ENCODE measurements around the gene CSNK1G1.

- TF ChIP-seq MAFK (IDR thresholded peaks at IDR 0.05; ENCODE audit: partially characterized antibody) (no peak), MAX (IDR thresholded peaks at IDR 0.05) (no peak), EHMT2 (IDR thresholded peaks at IDR 0.05; ENCODE audit: low read depth) (no peak), GATA3 (IDR thresholded peaks at IDR 0.05; ENCODE audit: borderline replicate concordance) (no peak), CTCF (IDR thresholded peaks at IDR 0.05) (no peak), ZNF302 (CRISPR knock-in tag; IDR thresholded peaks at IDR 0.05) (no peak), ATOH8 (CRISPR knock-in tag; IDR thresholded peaks at IDR 0.05; ENCODE audit: low read depth) (no peak), RFX5 (IDR thresholded peaks at IDR 0.05) (no peak), ZC3H11A (IDR thresholded peaks at IDR 0.05) (no peak), SMC3 (IDR thresholded peaks at IDR 0.05) (no peak), USF2 (IDR thresholded peaks at IDR 0.05) (no peak)
Measured at GRCh38 chr15:64222573-64223366, 133.2 kb downstream of the CSNK1G1 start.

All from A549 (cell line).